Body of pancreas (tissue), 4 donors: ENCODE results near the gene PALM. TPM values are rescaled to one million over a fixed set of nuclear protein-coding genes. Genes with fewer than 3 reads are reported as not detected.
"Not testable (repeated sequence)": the region's sequence is repeated elsewhere in the genome, so short reads cannot be mapped to it uniquely, and the experiment has no call there.

Experiments
- ATAC-seq: fragments of 150-250 bp; one replicate; pipeline ENCODE4 v1.9.1; 2016
- DNase-seq, 4 donors: peaks; one replicate each; pipeline ENCODE4 v3.0.0-alpha.2; 2019
- H3K27ac ChIP-seq, 4 donors: fragments of 200-600 bp; sonication (generic); 1 replicate in 3 of 4; 2 replicates in 1 of 4; pipeline versions ENCODE4 v1.5.1 to v1.6.1; 2016 to 2019; ENCODE audit warnings: mild to moderate bottlenecking in 1 of 4, mixed read lengths in 1 of 4, moderate library complexity in 1 of 4
- H3K27me3 ChIP-seq, 2 donors: fragments of 200-600 bp; sonication (generic); one replicate each; pipeline ENCODE4 v1.6.0; 2016; ENCODE audit warnings: mild to moderate bottlenecking in 1 of 2
- H3K36me3 ChIP-seq, 2 donors: fragments of 200-600 bp; sonication (generic); replicated peaks in 1 of 2; 2 replicates each; pipeline ENCODE4 v1.5.1; 2016; ENCODE audit warnings: low read depth in 2 of 2; ENCODE audit not compliant: insufficient read depth in 1 of 2
- H3K4me1 ChIP-seq: fragments of 200-600 bp; sonication (generic); one replicate; pipeline ENCODE4 v1.6.0; 2016
- H3K4me3 ChIP-seq, 2 donors: fragments of 200-600 bp; sonication (generic); 1 replicate in 1 of 2; 2 replicates in 1 of 2; pipeline ENCODE4 v1.5.1; 2016 to 2019
- H3K9me3 ChIP-seq, 3 donors: fragments of 200-600 bp; sonication (generic); 1 replicate in 2 of 3; 2 replicates in 1 of 3; pipeline ENCODE4 v1.5.1; 2016
- POLR2A ChIP-seq, 3 donors: fragments of 450-650 bp; IDR thresholded peaks; one replicate each; pipeline ENCODE4 v1.6.1; 2016; ENCODE audit warnings: antibody characterized with exemption in 3 of 3, mild to moderate bottlenecking in 2 of 3
- WGBS, 2 donors: methylation state at CpG; one replicate each; pipeline ENCODE4 v1.1.5; 2017; 5-methylcytosine and 5-hydroxymethylcytosine counted together
- intact Hi-C: fragments of 100-400 bp; cut with DNase I; formaldehyde crosslinking; loops from one replicate; pipeline ENCODE4 v1.15.1; 2023
- total RNA-seq, 2 donors: library from RNA; depleted of rRNA; stranded (reverse); fragments of >200 nt; gene quantifications; one replicate each; pipeline ENCODE4 v1.1.0, GENCODE V29; 2016
- TF ChIP-seq, protein P1 (sequence below), 7 experiments: fragments of 450-650 bp in 4 of 7; fragments of 200-600 bp in 3 of 7; sonication (generic) in 3 of 7; IDR thresholded peaks; one replicate each; pipeline ENCODE4 v1.5.1; 2016 to 2019; ENCODE audit warnings: antibody characterized with exemption in 7 of 7

PALM gene
- total RNA-seq, 2 donors from 2014 or later, result 14.8 to 32.6 TPM

DNA sequence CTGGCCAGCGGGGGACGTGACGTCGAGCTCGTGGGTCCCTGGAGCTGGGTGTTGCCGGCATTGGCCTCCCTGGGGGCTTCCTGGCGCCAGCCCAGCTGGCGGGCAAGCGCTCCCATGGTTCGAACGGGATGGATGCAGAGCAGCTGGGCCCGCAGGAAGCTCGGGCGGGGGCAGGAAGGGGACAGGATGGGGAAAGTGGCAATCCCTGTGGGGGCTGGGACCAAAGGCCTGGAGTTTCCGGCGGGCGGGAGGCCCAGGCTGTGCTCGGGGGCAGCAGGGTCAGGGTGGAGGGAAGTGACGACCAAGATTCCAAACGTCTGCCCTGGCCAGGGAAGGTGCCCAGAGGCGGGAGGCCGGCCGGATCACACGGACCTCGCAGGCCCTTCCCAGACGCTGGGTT lies 19.3 kb downstream of the PALM start:
- H3K4me3 ChIP-seq, result no peak overlapping the region
- TF ChIP-seq POLR2A (IDR thresholded peaks at IDR 0.05), result no peak
- TF ChIP-seq, protein P1, sequence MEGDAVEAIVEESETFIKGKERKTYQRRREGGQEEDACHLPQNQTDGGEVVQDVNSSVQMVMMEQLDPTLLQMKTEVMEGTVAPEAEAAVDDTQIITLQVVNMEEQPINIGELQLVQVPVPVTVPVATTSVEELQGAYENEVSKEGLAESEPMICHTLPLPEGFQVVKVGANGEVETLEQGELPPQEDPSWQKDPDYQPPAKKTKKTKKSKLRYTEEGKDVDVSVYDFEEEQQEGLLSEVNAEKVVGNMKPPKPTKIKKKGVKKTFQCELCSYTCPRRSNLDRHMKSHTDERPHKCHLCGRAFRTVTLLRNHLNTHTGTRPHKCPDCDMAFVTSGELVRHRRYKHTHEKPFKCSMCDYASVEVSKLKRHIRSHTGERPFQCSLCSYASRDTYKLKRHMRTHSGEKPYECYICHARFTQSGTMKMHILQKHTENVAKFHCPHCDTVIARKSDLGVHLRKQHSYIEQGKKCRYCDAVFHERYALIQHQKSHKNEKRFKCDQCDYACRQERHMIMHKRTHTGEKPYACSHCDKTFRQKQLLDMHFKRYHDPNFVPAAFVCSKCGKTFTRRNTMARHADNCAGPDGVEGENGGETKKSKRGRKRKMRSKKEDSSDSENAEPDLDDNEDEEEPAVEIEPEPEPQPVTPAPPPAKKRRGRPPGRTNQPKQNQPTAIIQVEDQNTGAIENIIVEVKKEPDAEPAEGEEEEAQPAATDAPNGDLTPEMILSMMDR (IDR thresholded peaks at IDR 0.05), result no peak
- no peaks in the 10 kb centered on the region for H3K36me3 ChIP-seq
- peak overlapping the region in 2 of 4 donors; percentile 49 to 55 for H3K27ac ChIP-seq
- DNase-seq (peak in 1 of 4 donors; percentile 27), ATAC-seq (peak; percentile 54)
- H3K4me1 ChIP-seq, result no peaks in the 10 kb centered on the region
- WGBS, 2 donors, result 61 to 70% methylated on average over 13 to 26 of the region's 26 CpGs
- intact Hi-C loops, result no loop called here
- no peaks in the 10 kb centered on the region for H3K9me3 ChIP-seq
- peaks cover 0 to 7% of the 10 kb centered on the region in 2 donors for H3K27me3 ChIP-seq

DNA sequence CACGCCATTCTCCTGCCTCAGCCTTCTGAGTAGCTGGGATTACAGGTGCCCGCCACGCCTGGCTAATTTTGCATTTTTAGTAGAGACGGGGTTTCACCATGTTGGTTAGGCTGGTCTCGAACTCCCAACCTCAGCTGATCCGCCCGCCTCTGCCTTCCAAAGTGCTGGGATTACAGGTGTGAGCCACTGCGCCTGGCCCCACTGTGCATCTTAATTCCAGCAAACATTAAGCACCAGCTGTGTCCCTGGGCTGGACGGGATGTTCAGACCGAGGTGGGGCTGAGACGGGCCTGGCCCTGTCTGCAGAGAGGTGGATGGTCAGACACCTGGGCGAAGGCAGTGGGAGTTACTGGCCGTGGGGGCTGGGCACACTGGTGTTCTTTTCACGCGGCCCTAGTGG lies 20.8 kb downstream of the PALM start:
- H3K4me1 ChIP-seq, ATAC-seq, H3K27ac ChIP-seq, H3K4me3 ChIP-seq, DNase-seq, intact Hi-C loops, H3K9me3 ChIP-seq, H3K27me3 ChIP-seq, H3K36me3 ChIP-seq: not testable (repeated sequence)
- 82 to 89% methylated on average over 11 to 15 of the region's 15 CpGs for WGBS, 2 donors

DNA sequence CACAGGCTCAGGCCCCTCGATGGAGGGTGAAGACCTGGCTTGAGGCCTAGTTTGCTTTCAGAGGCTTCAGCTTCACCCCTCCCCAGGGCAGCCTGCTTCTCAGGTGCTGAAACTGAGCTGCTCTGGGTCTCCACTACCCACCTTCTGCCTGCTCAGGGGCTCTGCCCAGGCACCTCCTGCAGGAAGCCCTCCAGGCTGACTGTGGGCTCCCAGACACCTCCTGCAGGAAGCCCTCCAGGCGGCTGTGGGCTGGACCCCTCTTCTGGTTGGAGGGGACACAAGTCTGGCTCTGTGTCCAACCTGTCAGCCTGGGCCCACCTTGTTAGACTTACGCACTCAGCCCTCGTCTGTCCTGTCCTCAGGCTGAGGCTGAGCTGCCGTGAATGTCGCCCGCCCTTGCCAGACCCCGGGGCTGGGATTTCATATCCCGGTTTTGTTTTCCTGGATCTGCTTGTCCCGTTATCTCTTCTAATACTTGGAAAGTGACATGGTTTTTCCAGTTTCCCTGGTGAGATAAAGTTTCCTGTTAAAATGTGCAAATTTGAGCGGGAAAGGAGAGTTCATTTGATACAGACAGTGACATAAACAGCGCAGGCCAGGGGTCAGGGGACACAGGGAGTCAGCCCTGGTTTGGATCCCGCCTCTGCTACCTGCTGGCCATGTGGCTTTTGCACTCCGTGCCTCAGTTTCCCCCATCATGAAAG lies 21.4 kb downstream of the PALM start:
- Histone ChIP-seq H3K27me3 (no peaks in the 10 kb centered on the region), H3K9me3 (no peaks in the 10 kb centered on the region), H3K4me3 (no peak overlapping the region), H3K27ac (no peak overlapping the region), H3K36me3 (no peaks in the 10 kb centered on the region), H3K4me1 (no peaks in the 10 kb centered on the region)
- TF ChIP-seq, protein P1 (IDR thresholded peaks at IDR 0.05), result no peak
- TF ChIP-seq POLR2A (IDR thresholded peaks at IDR 0.05), result no peak
- no peak for DNase-seq
- intact Hi-C loops, result loop anchor here (5.0 kb wide), 1 partner anchor 63 kb away; no protein-coding TSS in a partner anchor
- 40 to 57% methylated on average over 11 to 14 of the region's 14 CpGs for WGBS, 2 donors
- no peak for ATAC-seq

DNA sequence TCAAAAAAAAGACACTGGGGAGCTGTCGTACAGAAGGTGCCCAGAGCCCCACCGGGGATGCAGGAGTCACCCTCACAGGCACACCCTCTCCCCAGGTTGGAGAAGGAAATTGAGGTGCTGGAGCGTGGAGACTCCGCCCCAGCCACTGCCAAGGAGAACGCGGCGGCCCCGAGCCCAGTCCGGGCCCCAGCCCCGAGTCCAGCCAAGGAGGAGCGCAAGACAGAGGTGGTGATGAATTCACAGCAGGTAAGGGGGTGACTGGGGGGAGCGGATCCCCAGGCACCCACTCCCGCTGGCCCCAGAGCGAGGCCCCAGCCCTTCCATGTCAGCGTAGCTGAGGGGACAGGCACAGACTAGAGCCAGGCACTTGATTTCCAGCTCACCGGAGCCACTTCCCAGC lies 22.3 kb downstream of the PALM start:
- intact Hi-C loops, result loop anchor here (5.0 kb wide), 1 partner anchor 64 kb away; no protein-coding TSS in a partner anchor
- no peak for DNase-seq
- WGBS, 2 donors, result 89 to 97% methylated on average over 15 to 16 of the region's 16 CpGs

More for the DNA sequence above, 22.3 kb downstream of the PALM start:
- Histone ChIP-seq H3K27ac (no peak overlapping the region), H3K27me3 (no peaks in the 10 kb centered on the region), H3K36me3 (no peaks in the 10 kb centered on the region), H3K9me3 (no peaks in the 10 kb centered on the region), H3K4me1 (no peaks in the 10 kb centered on the region), H3K4me3 (no peak overlapping the region)
- ATAC-seq, result no peak
- no peak for TF ChIP-seq POLR2A (IDR thresholded peaks at IDR 0.05)
- TF ChIP-seq, protein P1 (IDR thresholded peaks at IDR 0.05), result no peak
